ENCODE results near the gene UGT1A10.
"Not testable (repeated sequence)": the region's sequence is repeated elsewhere in the genome, so short reads cannot be mapped to it uniquely, and the experiment has no call there.

Gene UGT1A10

DNA sequence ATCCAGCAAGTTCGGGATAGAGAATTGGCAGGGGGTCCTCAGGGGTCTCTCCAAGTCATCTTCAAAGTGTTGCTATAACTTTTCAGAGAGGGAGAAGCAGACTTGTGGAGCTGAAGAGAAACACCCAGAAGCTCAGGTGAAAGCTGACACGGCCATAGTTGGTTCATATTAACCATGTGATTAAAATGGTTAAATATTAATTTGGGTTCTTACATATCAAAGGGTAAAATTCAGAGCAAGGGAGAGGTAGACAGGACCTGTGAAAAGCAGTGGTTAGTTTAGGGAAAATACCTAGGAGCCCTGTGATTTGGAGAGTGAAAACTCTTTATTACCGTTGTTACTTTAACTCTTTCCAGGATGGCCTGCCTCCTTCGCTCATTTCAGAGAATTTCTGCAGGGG, 56.4 kb downstream of the UGT1A10 start, which contains the start of gene UGT1A6:
Gene UGT1A6 (plus strand): TSS at position 243 of the 400 bp plus-strand sequence. CDS start 115 bp downstream, at position 358.
- DNase-seq (ENCODE audit: low read depth), result no peak

GRCh38 chr2:233693963-233694362, 57.7 kb downstream of the UGT1A10 start:
- no peak for DNase-seq (ENCODE audit: low read depth)

- DNase-seq (ENCODE audit: low read depth), result no peak
These were observed 62.5 kb downstream of the UGT1A10 start for GRCh38 chr2:233698740-233699139.

DNA sequence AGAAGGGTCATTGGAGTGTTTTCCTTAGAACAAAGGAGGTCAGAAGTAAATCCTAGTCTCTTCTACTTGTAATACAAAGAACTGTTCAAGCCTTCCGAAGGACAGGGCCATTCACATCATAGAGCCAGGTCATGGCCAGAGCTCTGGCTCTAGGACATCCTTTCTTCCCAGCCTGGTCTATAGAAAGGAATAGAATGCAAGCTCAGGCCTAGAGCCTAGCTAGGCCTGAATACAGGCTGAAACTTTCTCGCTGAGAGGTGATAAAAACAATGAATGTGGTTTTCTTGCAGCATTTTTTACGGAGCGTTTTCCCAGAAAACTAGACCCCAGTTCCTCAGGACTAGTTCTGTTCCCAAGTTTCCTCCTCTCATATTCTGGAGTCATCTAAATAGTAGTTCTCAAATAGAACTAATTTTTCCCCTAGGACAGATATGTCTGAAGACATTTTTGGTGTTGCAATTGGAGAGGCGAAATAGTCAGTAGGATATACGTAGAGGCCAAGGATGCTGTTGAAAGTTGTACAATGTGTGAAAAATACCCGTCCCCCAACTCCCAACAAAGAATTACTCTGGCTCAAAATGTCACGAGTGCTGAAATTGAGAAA, 63.3 kb downstream of the UGT1A10 start:
- no peak for DNase-seq (ENCODE audit: low read depth)

- no peak for DNase-seq (ENCODE audit: low read depth)
These were observed 63.9 kb downstream of the UGT1A10 start for GRCh38 chr2:233700028-233700635.

DNA sequence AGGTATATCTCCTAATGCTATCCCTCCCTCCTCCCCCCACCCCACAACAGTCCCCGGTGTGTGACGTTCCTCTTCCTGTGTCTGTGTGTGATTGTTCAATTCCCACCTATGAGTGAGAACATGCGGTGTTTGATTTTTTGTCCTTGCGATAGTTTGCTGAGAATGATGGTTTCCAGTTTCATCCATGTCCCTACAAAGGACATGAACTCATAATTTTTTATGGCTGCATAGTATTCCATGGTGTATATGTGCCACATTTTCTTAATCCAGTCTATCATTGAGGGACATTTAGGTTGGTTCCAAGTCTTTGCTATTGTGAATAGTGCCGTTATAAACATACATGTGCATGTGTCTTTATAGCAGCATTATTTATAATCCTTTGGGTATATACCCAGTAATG, 64.6 kb downstream of the UGT1A10 start:
- DNase-seq (ENCODE audit: low read depth), result not testable (repeated sequence)

DNA sequence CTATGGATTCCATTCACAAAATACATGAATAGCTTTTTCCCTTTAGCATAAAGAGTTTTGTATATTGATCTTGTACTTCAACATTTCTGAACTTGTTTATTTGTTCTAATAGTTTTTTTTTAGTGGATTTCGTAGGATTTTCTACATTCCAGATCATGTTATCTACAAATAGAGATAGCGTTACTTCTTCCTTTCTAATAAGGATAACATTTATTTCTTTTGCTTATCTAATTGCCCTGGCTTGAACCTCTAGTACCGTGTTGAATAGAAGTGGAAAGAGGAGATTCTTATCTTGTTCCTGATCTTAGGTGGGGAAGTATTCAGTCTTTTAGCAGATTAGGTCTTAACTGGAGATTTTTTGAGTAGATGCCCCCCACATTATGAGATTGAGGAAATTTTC, 66.0 kb downstream of the UGT1A10 start:
- no peak for DNase-seq (ENCODE audit: low read depth)

DNA sequence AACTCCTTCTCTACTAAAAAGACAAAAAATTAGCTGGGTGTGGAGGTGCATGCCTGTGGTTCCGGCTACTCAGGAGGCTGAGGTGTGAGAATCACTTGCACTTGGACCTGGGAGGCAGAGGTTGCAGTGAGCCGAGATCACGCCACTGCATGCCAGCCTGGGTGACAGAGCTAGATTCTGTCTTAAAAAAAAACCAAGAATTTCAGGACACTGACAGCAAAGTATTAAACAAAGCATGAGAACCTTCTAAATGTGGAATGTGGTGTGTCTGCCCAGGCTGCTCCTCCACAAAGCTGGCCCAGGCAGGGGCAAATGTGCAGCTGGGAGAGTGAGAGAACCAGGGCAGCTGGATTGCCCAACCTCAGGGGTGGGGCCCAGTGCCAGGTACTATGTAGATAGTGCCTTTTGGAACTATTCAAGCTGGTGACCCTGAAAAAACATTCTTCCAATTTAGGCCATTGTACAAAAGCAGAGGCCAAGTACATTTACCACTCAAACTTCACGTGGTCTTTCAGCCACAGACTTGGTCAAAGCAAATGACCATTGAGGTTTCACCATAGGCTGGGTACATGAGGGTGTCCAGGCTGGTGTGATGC, 69.8 kb downstream of the UGT1A10 start:
- DNase-seq (ENCODE audit: low read depth), result no peak

GRCh38 chr2:233706720-233707119, 70.5 kb downstream of the UGT1A10 start:
- DNase-seq (ENCODE audit: low read depth), result no peak

DNA sequence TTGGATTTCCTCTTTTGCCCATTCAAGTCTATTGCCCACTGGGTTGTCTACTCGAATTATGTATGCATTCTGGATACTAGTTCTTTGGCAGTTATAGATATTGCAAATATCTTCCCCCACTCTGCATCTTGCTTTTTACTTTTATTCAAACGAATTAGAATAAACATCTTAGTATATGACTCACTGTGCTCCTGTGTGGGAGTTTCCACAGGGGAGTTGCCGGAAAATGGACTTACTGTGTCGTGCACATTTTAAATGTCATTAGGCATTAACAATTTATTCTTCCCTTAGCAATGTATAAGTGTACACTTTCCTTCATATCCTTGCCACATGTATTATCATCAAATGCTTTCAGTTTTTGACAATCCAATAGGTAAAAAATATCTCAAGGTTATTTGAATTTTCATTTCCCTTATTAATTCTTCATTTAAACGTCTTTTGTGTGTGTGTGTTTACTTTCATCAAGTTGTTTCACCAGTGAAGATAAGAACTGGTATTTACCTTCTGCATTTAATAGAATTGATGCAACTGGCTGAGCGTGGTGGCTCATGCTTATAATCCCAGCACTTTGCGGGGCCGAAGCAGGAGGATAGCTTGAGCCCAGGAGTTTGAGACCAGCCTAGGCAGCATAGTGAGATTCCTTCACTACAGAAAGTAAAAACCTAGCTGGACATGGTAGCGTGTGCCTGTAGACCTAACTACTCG, 71.8 kb downstream of the UGT1A10 start:
- no peak for DNase-seq (ENCODE audit: low read depth)

DNA sequence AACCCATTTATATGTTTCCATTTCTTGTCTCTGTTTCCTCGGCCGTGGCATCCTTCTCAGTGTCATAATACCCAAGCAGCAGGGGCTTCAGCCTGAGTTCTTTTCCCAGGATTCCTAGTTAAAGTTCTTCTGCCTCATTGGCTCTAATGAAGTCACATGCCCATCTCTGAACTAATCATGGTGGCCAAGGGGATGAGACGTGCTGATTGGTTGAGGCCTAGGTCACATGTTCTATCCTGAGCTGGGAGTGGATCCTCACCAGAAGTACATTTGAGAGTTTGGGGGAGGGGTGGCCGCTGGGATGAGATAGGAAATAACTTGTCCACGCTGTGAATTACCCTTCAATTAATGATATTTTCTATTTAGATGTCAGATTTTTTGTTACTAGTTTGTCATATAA, 72.7 kb downstream of the UGT1A10 start:
- DNase-seq (ENCODE audit: low read depth), result no peak

GRCh38 chr2:233711312-233712008, 75.2 kb downstream of the UGT1A10 start:
- DNase-seq (ENCODE audit: low read depth), result peak; percentile 66

DNA sequence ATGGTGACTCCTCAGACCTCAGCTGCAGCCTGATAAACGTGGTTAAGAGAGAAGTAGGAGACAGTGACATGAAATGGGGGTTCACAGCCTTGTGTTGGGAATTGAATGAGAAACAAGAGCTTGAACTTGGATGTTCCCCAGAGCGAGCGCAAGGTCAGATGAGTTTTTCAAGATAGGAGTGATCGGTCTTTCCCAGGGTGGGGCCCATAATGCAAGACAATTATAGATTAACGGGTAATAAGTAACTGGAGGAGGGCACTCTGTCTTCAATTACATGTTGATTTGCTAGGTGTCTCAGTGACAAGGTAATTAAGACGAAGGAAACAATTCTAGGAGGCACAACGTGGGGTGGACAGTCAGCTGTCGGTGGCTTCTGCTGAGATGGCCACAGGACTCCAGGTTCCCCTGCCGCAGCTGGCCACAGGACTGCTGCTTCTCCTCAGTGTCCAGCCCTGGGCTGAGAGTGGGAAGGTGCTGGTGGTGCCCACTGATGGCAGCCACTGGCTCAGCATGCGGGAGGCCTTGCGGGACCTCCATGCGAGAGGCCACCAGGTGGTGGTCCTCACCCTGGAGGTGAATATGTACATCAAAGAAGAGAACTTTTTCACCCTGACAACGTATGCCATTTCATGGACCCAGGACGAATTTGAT, 76.5 kb downstream of the UGT1A10 start, which contains the start of gene UGT1A5:
Gene UGT1A5 (plus strand): TSS at position 297 of the 651 bp plus-strand sequence. CDS start 85 bp downstream, at position 382.
- no peak for DNase-seq (ENCODE audit: low read depth)

GRCh38 chr2:233713262-233713615, 77.0 kb downstream of the UGT1A10 start:
- no peak for DNase-seq (ENCODE audit: low read depth)

GRCh38 chr2:233714121-233714520, 77.9 kb downstream of the UGT1A10 start:
- DNase-seq (ENCODE audit: low read depth), result no peak

DNA sequence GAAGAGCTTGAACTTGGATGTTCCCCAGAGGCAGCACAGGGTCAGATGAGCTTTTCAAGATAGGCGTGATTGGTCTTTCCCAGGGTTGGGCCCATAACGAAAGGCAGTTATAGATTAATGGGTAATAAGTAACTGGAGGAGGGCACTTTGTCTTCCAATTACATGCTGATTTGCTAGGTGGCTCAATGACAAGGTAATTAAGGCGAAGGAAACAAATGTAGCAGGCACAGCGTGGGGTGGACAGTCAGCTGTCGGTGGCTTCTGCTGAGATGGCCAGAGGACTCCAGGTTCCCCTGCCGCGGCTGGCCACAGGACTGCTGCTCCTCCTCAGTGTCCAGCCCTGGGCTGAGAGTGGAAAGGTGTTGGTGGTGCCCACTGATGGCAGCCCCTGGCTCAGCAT, 82.3 kb downstream of the UGT1A10 start, which contains the start of gene UGT1A4:
Gene UGT1A4 (plus strand): TSS at position 185 of the 400 bp plus-strand sequence. CDS start 85 bp downstream, at position 270.
- no peak for DNase-seq (ENCODE audit: low read depth)

DNA sequence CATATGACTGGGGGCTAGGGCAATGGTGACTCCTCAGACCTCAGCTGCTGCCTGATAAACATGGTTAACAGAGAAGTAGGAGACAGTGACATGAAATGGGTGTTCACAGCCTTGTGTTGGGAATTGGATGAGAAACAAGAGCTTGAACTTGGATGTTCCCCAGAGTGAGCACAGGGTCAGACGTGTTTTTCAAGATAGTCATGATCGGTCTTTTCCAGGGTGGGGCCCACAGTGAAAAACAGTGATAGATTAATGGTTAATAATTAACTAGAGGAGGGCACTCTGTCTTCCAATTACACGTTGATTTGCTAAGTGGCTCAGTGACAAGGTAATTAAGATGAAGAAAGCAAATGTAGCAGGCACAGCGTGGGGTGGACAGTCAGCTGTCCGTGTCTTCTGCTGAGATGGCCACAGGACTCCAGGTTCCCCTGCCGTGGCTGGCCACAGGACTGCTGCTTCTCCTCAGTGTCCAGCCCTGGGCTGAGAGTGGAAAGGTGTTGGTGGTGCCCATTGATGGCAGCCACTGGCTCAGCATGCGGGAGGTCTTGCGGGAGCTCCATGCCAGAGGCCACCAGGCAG, 92.6 kb downstream of the UGT1A10 start, which contains the start of gene UGT1A3:
Gene UGT1A3 (plus strand): TSS at position 320 of the 579 bp plus-strand sequence. CDS start 85 bp downstream, at position 405.
- no peak for DNase-seq (ENCODE audit: low read depth)

DNA sequence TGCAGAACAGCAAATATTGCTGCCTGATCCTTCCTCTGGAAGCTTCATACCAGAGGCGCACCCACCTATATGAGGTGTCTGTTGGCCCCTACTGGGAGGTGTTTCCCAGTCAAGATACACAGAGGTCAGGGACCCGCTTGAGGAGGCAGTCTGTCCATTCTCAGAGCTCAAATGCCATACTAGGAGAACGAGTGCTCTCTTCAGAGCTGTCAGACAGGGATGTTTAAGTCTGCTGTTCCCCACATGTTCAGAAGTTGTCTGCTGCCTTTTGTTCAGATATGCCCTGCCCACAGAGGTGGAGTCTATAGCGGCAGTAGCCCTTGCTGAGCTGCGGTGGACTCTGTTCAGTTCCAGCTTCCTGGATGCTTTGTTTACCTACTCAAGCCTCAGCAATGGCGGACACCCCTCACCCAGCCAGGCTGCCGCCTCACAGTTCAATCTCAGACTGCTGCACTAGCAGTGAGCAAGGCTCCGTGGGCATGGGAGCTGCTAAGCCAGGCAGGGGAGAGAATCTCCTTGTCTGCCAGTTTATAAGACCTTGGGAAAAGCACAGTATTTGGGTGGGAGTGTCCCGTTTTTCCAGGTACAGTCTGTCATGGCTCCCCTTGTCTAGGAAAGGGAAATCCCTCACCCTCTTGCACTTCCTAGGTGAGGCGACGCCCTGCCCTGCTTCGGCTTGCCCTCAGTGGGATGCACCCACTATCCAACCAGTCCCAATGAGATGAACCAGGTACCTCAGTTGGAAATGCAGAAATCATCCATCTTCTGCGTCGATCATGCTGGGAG, 100.8 kb downstream of the UGT1A10 start:
- not testable (repeated sequence) for DNase-seq (ENCODE audit: low read depth)

DNA sequence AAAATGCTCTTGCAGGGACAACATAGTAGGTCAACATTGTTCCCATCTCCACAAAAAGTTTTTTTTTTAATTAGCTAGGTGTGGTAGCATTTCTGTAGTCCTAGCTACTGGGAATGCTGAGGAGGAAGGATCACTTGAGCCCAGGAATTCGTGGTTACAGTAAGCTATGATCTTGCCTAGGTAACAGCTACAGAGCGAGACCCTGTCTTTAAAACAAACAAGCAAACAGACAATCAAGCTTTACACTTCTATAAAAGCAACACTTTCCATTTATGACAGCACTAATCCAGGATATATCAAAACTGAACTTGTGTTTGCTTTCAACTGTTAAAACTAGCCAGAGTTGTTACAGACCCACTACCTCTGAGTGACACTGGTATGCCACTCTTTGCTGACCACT, 104.6 kb downstream of the UGT1A10 start:
- DNase-seq (ENCODE audit: low read depth), result no peak

Measured in activated T-cell treated with anti-CD3 and anti-CD28 coated beads for 1 hour (primary cell).